OCI-LY3 (cell line): ENCODE data around the gene TREM2.

Experiments used
- CTCF ChIP-seq: fragments of 200-600, 300-600 bp; sonication (generic); IDR thresholded peaks from 2 replicates; pipeline ENCODE4 v1.5.1; 2014; ENCODE audit warnings: antibody characterized with exemption, low read length, low read depth
- EZH2phosphoT487 ChIP-seq: fragments of 200-600 bp; shearing (Covaris generic); IDR thresholded peaks from 2 replicates; pipeline ENCODE4 v1.6.1; 2018; ENCODE audit warnings: antibody characterized with exemption, mixed run types, low read depth

GRCh38 chr6:41209547-41210320 is 46.8 kb upstream of the TREM2 start:
- TF ChIP-seq CTCF (no peak), EZH2phosphoT487 (no peak)
